GM13977 (cell line): ENCODE results near the gene ATP2A1.
A peak's percentile ranks its signal among the peaks of the same experiment; 100 is the strongest.
"Not testable (repeated sequence)": the region's sequence is repeated elsewhere in the genome, so short reads cannot be mapped to it uniquely, and the experiment has no call there.

Experiments
- DNase-seq: peaks from one replicate; pipeline ENCODE4 v3.0.0; 2012; ENCODE audit warnings: low spot score
- in situ Hi-C: fragments of 300-500 bp; cut with MboI; formaldehyde crosslinking; loops from one replicate; pipeline ENCODE4 v1.12.0; 2022; ENCODE audit warnings: low sequenced_read_pairs, low pct_unique_long_range_greater_than_20kb, mixed read lengths, inconsistent platforms; ENCODE audit not compliant: unreplicated experiment
- TF ChIP-seq, protein P1 (sequence below): IDR thresholded peaks from 2 replicates; pipeline ENCODE4 v1.5.1; 2012; ENCODE audit warnings: mild to moderate bottlenecking, control low read depth; ENCODE audit not compliant: insufficient read depth; ENCODE audit errors: extremely low read depth, missing control alignments

ATP2A1 gene

DNA sequence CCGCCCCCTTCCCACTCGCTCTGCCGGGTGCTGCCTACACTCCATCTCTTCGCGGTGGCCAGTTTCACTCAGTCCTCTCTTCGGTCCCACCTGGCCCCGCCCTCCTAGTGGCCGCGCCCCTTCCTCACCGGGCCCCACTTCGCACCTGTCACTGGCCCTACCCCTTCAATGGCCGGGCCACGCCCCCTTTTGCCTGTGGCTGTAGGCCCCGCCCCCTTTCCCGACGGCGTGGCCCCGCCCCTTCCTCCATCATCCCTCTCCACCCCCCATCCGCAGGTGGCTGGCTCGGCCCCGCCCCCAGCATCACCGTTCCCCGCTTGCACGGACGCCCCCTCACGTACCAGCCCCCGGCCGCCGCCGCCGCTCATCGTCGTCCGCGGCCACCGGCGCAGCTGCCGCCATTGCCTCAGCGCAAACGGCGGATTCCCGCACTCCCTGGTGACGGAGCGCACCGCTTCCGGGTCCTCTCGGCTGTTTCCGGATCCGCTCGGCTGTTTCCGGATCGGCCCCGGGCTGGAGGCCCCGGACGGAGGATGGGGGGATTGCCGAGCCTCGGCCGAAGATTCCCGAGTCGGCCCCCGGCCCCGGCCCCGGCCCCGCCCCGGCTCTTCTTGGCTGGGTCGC, 46.6 kb downstream of the ATP2A1 start, which contains the start of gene RABEP2:
TSS of gene RABEP2 (minus strand) at position 477 of the 624 bp plus-strand sequence. CDS start at position 402, 75 bp downstream.
- DNase-seq, result peak; percentile 99
- TF ChIP-seq, protein P1, sequence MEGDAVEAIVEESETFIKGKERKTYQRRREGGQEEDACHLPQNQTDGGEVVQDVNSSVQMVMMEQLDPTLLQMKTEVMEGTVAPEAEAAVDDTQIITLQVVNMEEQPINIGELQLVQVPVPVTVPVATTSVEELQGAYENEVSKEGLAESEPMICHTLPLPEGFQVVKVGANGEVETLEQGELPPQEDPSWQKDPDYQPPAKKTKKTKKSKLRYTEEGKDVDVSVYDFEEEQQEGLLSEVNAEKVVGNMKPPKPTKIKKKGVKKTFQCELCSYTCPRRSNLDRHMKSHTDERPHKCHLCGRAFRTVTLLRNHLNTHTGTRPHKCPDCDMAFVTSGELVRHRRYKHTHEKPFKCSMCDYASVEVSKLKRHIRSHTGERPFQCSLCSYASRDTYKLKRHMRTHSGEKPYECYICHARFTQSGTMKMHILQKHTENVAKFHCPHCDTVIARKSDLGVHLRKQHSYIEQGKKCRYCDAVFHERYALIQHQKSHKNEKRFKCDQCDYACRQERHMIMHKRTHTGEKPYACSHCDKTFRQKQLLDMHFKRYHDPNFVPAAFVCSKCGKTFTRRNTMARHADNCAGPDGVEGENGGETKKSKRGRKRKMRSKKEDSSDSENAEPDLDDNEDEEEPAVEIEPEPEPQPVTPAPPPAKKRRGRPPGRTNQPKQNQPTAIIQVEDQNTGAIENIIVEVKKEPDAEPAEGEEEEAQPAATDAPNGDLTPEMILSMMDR, result no peak
- in situ Hi-C loops, result no loop called here

DNA sequence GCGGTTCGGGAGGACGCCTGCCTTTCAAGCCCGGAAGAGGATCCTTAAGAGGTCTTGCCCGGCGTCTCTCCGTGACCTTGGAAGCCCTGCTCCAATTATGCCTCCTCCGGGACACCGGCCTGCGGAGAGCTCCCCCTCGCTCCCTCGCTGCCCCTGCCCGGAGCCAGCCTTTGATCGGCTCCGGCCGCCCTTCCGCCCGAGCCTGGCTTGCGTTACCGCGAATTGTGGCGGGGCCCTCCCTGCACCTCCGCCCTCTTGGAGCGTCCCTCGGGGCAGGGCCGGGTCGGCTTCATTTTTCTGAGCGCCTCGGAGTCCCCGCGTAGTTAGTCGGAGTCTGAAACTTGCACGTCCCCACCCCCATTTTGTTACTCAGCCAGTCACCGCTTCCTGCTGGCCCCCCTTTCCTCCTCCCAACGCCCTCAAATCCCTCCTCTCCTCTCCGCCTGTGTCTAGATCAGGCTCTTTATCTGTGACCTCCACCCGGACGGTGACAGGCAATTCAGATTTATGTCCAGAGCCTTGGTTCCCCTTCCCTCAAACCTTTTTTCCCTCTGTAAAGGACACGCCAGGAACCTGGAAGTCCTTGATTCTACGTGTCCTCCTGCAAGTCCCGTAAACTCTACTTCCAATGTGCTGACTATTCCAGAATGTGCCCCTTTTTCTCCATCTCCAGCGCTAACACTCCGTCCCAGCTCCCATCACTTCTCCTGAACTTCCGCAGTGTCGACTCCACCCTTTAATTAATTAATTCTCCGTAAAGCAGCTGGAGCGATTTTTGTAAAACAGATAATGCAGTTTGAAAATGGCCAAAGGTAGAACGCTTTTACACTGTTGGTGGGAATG, 47.3 kb downstream of the ATP2A1 start:
- peak; percentile 78 for DNase-seq

DNA sequence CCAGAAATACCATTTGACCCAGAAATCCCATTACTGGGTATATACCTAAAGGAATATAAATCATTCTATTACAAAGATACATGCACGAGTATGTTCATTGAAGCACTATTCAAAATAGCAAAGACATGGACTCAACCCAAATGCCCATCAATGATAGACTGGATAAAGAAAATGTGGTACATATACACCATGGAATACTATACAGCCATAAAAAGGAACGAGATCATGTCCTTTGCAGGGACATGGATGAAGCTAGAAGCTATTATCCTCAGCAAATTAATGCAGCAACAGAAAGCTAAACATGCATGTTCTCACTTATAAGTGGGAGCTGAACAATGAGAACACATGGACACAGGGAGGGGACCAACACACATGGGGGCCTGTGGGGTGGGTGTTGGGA, 48.0 kb downstream of the ATP2A1 start:
- DNase-seq, in situ Hi-C loops: not testable (repeated sequence)

More for the DNA sequence above, 47.3 kb downstream of the ATP2A1 start:
- in situ Hi-C loops, result no loop called here
- TF ChIP-seq, protein P1, result no peak

DNA sequence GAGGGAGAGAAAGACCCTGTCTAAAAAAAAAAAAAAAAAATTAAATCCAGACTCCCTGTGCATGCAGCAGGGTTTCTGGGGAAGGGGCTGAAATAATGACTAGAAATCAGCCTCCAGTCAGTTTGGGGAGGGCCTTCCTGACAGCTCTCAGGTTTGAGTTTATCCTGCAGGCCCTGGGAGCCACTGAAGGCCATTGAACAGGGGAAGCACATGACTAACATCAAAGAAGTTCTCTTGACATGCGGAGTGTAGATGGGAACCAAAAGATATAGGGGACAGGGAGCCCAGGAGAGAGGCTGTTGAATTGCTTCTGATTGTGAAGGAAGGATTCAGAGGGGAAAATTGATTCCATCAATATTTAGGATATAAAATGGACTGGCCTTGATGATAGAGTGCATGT, 49.5 kb downstream of the ATP2A1 start:
- in situ Hi-C loops, result no loop called here
- TF ChIP-seq, protein P1, result no peak
- DNase-seq, result no peak

DNA sequence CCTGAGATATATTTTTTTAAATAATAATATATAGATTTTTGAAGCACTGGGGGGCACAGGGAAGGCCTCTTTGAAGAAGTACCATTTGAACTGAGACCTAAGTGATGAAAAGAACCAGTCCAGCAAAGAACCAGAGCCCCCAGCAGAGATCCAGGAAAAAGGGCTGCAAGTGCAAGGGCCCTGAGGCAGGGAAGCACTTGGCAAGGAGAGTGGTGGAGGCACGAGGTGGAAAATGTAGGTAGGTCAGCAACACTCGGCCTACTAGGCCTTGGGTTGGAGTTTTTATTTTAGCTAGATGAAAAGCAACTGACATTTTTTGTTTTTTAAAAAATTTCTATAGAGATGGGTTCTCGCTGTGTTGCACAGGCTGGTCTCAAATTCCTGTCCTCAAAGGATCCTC, 51.9 kb downstream of the ATP2A1 start:
- DNase-seq, result no peak
- in situ Hi-C loops, result no loop called here
- TF ChIP-seq, protein P1, result no peak

DNA sequence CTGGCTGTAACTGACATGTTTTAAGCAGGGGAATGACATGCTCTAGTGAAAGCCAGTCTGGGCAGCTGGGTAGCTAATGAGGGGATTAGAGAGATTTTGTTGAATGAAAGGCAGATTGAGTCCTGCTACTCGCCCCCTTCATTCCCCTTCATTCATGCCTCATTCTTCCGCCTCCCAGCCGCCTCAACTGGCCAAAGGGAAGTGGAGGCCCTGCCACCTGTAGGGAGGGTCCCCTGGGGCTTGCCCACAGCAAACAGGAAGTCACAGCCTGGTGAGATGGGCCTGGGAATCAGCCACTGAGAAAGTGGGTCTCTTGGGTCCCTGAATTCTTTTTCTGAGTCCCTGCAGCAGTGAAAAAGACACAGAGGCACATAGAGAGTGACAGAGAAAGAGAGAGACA, 52.4 kb downstream of the ATP2A1 start:
- DNase-seq, result no peak
- TF ChIP-seq, protein P1, result no peak
- in situ Hi-C loops, result no loop called here

DNA sequence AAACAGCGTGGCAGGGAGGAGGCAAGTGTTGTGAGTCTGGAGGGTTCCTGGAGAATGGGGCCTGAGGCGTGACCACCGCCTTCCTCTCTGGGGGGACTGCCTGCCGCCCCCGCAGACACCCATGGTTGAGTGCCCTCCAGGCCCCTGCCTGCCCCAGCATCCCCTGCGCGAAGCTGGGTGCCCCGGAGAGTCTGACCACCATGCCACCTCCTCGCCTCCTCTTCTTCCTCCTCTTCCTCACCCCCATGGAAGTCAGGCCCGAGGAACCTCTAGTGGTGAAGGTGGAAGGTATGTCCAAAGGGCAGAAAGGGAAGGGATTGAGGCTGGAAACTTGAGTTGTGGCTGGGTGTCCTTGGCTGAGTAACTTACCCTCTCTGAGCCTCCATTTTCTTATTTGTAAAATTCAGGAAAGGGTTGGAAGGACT, 53.5 kb downstream of the ATP2A1 start, which contains the start of gene CD19:
TSS of gene CD19 (plus strand) at position 171 of the 425 bp plus-strand sequence. CDS start at position 201, 30 bp downstream.
- DNase-seq, result no peak
- in situ Hi-C loops, result no loop called here
- TF ChIP-seq, protein P1, result no peak
